ENCODE results near the gene C19orf33. TPM values are rescaled to one million over a fixed set of nuclear protein-coding genes. Genes with fewer than 3 reads are reported as not detected.

The C19orf33 gene
- total RNA-seq, 8 experiments from 2014 or later: 2.4 TPM; not detected in 7

DNA sequence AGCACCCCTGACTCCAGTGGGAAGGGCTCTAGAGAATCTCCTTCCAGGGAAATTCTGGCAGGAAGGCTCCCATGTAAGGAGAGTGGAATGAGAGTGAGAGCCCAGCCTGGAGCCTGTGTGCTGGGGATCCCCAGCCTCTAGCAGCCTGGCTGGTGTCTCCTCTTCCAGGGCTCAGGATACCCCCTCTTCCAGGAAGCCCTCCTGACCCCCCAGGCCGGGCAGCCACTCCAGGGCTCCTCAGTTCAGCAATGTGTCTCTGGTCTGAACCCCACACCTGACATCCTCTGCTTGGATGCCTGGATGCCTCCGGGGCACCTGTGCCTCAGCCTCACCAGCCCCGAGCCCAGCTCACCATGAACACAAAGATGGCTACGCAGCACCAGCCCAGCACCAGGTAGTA is 3.0 kb downstream of the C19orf33 start:
- no peak for ATAC-seq (replicated peaks in 6 of 8)
- Histone ChIP-seq H3K27ac (peak overlapping the region in 1 of 2 donors; percentile 52), H3K4me3 (no peak overlapping the region), H3K4me1 (replicated peaks in 1 of 2) (peaks cover 0 to 12% of the 10 kb centered on the region in 2 donors)
- WGBS, 10 experiments: 60 to 100% (median 100%) methylated on average over 1 of the region's 4 CpGs; no CpG with 5 or more reads in 6 of the 10 experiments
- in situ Hi-C loops (cut with MboI; ENCODE audit: low pct_unique_long_range_greater_than_20kb in 2 of 9, low sequenced_read_pairs in 9 of 9, unreplicated experiment in 9 of 9): no loop called here

DNA sequence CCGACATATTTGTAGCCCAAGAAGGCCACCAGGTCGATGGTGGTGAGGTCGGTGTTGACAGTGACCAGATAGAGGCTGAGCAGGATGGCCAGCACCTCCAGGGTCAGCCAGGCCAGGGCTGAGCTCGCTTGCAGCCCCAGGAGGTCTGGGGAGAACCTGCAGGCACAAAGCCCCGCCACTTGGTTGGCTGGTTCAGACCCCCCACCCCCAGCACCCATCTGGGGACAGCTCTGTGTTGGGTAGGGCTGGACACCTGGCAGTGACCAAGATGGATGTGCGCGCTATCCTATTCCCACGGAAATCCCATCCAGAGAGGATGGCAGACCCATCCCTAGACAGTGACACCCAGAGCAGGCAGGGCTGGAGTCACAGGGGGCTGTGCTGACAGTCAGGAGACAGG is 3.5 kb downstream of the C19orf33 start:
- 81 to 100% (median 90%) methylated on average over 2 to 4 of the region's 8 CpGs; no CpG with 5 or more reads in 7 of the 10 experiments for WGBS, 10 experiments
- ATAC-seq (replicated peaks in 6 of 8): no peak
- Histone ChIP-seq H3K4me3 (no peak overlapping the region), H3K27ac (peak overlapping the region in 1 of 2 donors; percentile 52), H3K4me1 (replicated peaks in 1 of 2) (peaks cover 0 to 12% of the 10 kb centered on the region in 2 donors)
- in situ Hi-C loops (cut with MboI; ENCODE audit: low pct_unique_long_range_greater_than_20kb in 2 of 9, low sequenced_read_pairs in 9 of 9, unreplicated experiment in 9 of 9): no loop called here

GRCh38 chr19:38308006-38308766 is 4.1 kb downstream of the C19orf33 start:
- no peak for ATAC-seq (replicated peaks in 6 of 8)
- in situ Hi-C loops (cut with MboI; ENCODE audit: low pct_unique_long_range_greater_than_20kb in 2 of 9, low sequenced_read_pairs in 9 of 9, unreplicated experiment in 9 of 9): no loop called here
- whole genome bisulfite sequencing, 10 experiments: 88 to 91% (median 90%) methylated on average over 2 to 9 of the region's 12 CpGs; no CpG with 5 or more reads in 7 of the 10 experiments
- Histone ChIP-seq H3K4me1 (replicated peaks in 1 of 2) (peaks cover 0 to 12% of the 10 kb centered on the region in 2 donors), H3K27ac (peak overlapping the region in 1 of 2 donors; percentile 52), H3K4me3 (no peak overlapping the region)

DNA sequence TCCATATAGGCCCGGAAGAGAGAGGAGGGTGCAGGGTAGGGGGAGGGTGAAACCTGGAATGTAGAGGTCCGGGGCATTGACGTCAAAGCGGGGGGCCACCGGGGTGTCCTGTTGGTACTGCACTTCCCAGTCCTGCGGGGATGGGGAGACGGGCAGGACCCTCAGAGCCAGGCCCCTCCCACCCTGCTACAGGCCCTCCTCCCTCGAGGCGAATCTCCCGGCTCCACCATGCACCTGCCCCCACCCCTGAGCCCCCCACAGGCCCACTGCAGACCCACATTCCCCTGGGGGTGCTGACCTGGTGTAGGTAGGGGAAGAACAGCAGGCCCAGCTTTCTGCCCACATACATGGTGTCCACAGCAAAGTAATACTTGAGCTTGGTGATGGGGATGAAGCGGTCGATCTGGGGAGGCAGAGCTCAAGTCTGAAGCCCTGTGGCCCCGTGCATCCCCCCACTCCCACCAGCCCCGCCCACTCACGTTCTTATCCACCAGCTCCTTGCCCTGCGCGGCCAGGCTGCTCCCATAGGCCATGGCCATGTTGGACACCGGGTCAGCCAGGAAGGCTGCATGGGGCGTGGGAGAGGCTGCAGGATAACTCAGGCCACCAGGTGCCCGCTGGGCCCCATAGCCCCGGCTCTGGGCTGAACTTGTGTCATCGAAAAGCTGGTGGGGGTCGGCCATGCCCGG is 5.0 kb downstream of the C19orf33 start:
- in situ Hi-C loops (cut with MboI; ENCODE audit: low pct_unique_long_range_greater_than_20kb in 2 of 9, low sequenced_read_pairs in 9 of 9, unreplicated experiment in 9 of 9): no loop called here
- WGBS, 10 experiments: 90 to 100% (median 100%) methylated on average over 2 to 3 of the region's 24 CpGs; no CpG with 5 or more reads in 6 of the 10 experiments
- no peak for ATAC-seq (replicated peaks in 6 of 8)
- no peak overlapping the region for H3K4me3 ChIP-seq
- H3K27ac ChIP-seq: no peak overlapping the region
- peaks cover 7 to 12% of the 10 kb centered on the region in 2 donors for H3K4me1 ChIP-seq (replicated peaks in 1 of 2)

- peaks cover 9 to 10% of the 10 kb centered on the region in 2 donors for H3K4me1 ChIP-seq (replicated peaks in 1 of 2)
- ATAC-seq (replicated peaks in 6 of 8): no peak
- in situ Hi-C loops (cut with MboI; ENCODE audit: low pct_unique_long_range_greater_than_20kb in 2 of 9, low sequenced_read_pairs in 9 of 9, unreplicated experiment in 9 of 9): no loop called here
- no CpG with 5 or more reads among the region's 3 CpGs for WGBS, 10 experiments
- H3K4me3 ChIP-seq: no peak overlapping the region
- no peak overlapping the region for H3K27ac ChIP-seq
These were observed 5.7 kb downstream of the C19orf33 start for GRCh38 chr19:38309615-38310278.

GRCh38 chr19:38310279-38310670 is 6.2 kb downstream of the C19orf33 start:
- no peak overlapping the region for H3K4me3 ChIP-seq

GRCh38 chr19:38310986-38311385 is 6.9 kb downstream of the C19orf33 start:
- no peak overlapping the region for H3K27ac ChIP-seq
- 80 to 100% (median 93%) methylated on average over 1 to 5 of the region's 6 CpGs; no CpG with 5 or more reads in 5 of the 10 experiments for WGBS, 10 experiments
- H3K4me3 ChIP-seq: no peak overlapping the region
- ATAC-seq (replicated peaks in 6 of 8): no peak
- in situ Hi-C loops (cut with MboI; ENCODE audit: low pct_unique_long_range_greater_than_20kb in 2 of 9, low sequenced_read_pairs in 9 of 9, unreplicated experiment in 9 of 9): no loop called here
- H3K4me1 ChIP-seq (replicated peaks in 1 of 2): peaks cover 3 to 12% of the 10 kb centered on the region in 2 donors

More at GRCh38 chr19:38310279-38310670, 6.2 kb downstream of the C19orf33 start:
- Histone ChIP-seq H3K4me1 (replicated peaks in 1 of 2) (peaks cover 8 to 12% of the 10 kb centered on the region in 2 donors), H3K27ac (no peak overlapping the region)
- in situ Hi-C loops (cut with MboI; ENCODE audit: low pct_unique_long_range_greater_than_20kb in 2 of 9, low sequenced_read_pairs in 9 of 9, unreplicated experiment in 9 of 9): no loop called here
- WGBS, 10 experiments: 57 to 80% (median 71%) methylated on average over 1 of the region's 2 CpGs; no CpG with 5 or more reads in 7 of the 10 experiments
- no peak for ATAC-seq (replicated peaks in 6 of 8)

GRCh38 chr19:38315657-38316476 is 11.8 kb downstream of the C19orf33 start, which contains the start of gene YIF1B:
Gene YIF1B, minus strand, starts transcription at chr19:38315947. Its CDS starts 30 bp downstream, at chr19:38315917.
- Histone ChIP-seq H3K4me1 (replicated peaks in 1 of 2) (peaks cover 10 to 12% of the 10 kb centered on the region in 2 donors), H3K27ac (peak within 1 kb of the TSS; percentile 76), H3K4me3 (peak within 1 kb of the TSS; percentile 44 to 66 (median 51))
- ATAC-seq (replicated peaks in 6 of 8): peak; percentile 73 to 95 (median 92)
- in situ Hi-C loops (cut with MboI; ENCODE audit: low pct_unique_long_range_greater_than_20kb in 2 of 9, low sequenced_read_pairs in 9 of 9, unreplicated experiment in 9 of 9): no loop called here
- 0 to 35% (median 3%) methylated on average over 2 to 13 of the region's 64 CpGs; no CpG with 5 or more reads in 3 of the 10 experiments for WGBS, 10 experiments

- Histone ChIP-seq H3K27ac (peak overlapping the region; percentile 76), H3K4me1 (replicated peaks in 1 of 2) (peaks cover 10 to 12% of the 10 kb centered on the region in 2 donors), H3K4me3 (peak overlapping the region; percentile 44 to 66 (median 51))
- in situ Hi-C loops (cut with MboI; ENCODE audit: low pct_unique_long_range_greater_than_20kb in 2 of 9, low sequenced_read_pairs in 9 of 9, unreplicated experiment in 9 of 9): no loop called here
- WGBS, 10 experiments: 0 to 100% (median 26%) methylated on average over 1 to 7 of the region's 8 CpGs
- ATAC-seq (replicated peaks in 6 of 8): no peak
These were observed 12.5 kb downstream of the C19orf33 start for GRCh38 chr19:38316477-38317067.

GRCh38 chr19:38317104-38317612 is 13.1 kb downstream of the C19orf33 start:
- no peak overlapping the region for H3K4me3 ChIP-seq
- H3K27ac ChIP-seq: no peak overlapping the region
- 20 to 100% (median 85%) methylated on average over 1 to 9 of the region's 11 CpGs; no CpG with 5 or more reads in 2 of the 10 experiments for WGBS, 10 experiments
- in situ Hi-C loops (cut with MboI; ENCODE audit: low pct_unique_long_range_greater_than_20kb in 2 of 9, low sequenced_read_pairs in 9 of 9, unreplicated experiment in 9 of 9): no loop called here
- H3K4me1 ChIP-seq (replicated peaks in 1 of 2): peaks cover 10 to 12% of the 10 kb centered on the region in 2 donors
- no peak for ATAC-seq (replicated peaks in 6 of 8)

DNA sequence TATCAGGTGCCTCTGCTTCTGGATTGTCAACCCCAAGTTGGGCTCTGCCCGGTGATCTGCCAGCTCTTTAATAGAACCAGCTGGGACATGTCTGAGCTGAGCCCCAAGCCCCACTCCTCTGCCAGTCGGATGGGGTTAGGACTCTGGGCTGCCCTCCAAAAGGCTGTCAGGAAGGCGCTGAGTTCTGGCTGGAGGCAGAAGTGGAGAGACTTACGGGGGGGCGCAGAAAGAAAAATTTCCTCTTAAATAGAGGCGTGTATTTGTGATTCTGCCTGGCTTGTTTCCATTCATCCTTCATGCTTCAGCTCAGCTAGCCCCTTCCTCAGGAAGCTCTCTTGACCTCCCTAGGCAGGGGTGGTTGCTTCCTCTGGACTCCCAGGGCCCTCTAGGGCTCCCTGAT is 14.6 kb downstream of the C19orf33 start:
- WGBS, 10 experiments: 40 to 89% (median 80%) methylated on average over 1 to 5 of the region's 6 CpGs; no CpG with 5 or more reads in 6 of the 10 experiments
- H3K4me3 ChIP-seq: no peak overlapping the region
- in situ Hi-C loops (cut with MboI; ENCODE audit: low pct_unique_long_range_greater_than_20kb in 2 of 9, low sequenced_read_pairs in 9 of 9, unreplicated experiment in 9 of 9): no loop called here
- no peak for ATAC-seq (replicated peaks in 6 of 8)
- H3K4me1 ChIP-seq (replicated peaks in 1 of 2): peaks cover 9 to 10% of the 10 kb centered on the region in 2 donors
- no peak overlapping the region for H3K27ac ChIP-seq

All from motor neuron (in vitro differentiated cells).